Measurements from ENCODE around the gene SRRM3.
"Not testable (repeated sequence)": the region's sequence is repeated elsewhere in the genome, so short reads cannot be mapped to it uniquely, and the experiment has no call there.

SRRM3 gene

DNA sequence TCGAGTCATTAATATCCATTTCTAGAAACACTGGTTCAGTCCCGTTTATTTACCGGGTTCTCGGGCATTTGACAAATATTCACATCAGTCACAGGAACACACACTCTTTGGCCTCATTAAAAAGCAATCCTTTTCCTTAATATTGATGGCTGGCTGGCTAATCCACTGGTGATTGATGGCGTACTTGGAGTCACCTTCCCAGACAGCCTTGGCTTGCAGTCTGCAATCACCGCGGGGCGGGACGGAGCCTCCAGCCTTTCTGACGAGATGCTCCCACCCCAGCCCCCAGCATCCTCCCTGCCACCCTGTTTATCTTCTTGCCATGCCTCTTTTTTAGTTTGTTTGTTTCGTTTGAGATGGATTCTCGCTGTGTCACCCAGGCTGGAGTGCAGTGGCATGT, 36.6 kb downstream of the SRRM3 start:
- Mint-ChIP-seq H3K4me1 (peaks cover 7% of the 10 kb centered on the region), H3K4me3 (no peak overlapping the region), H3K27ac (ENCODE audit: low read depth) (no peak overlapping the region), H3K9me3 (no peaks in the 10 kb centered on the region), H3K36me3 (ENCODE audit: insufficient read depth) (peaks cover 2% of the 10 kb centered on the region), H3K27me3 (peaks cover 57% of the 10 kb centered on the region)
- DNase-seq (ENCODE audit: low spot score in 2 of 2) (no peak), ATAC-seq (replicated peaks; ENCODE audit: extremely low read depth, poor library complexity, severe bottlenecking) (no peak)

DNA sequence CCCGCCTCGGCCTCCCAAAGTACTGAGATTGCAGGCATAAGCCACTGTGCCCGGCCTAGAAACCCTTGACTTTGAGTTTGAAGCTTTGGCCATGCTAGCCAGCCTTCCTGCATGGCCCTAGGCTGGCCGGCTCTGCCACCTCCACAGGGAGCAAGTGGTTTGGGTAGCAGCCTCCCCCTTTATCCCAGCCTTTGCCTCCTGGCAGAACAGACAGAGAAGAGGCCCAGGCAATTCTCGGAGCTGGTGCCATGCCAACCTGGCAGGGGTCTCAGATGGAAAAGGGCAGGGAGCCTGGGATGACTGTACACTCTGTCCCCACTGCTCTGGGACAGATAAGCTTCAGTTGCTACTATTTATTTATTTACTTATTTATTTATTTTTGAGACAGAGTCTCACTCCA, 39.4 kb downstream of the SRRM3 start:
- Mint-ChIP-seq H3K27me3 (peaks cover 58% of the 10 kb centered on the region), H3K4me1 (no peaks in the 10 kb centered on the region), H3K9me3 (no peaks in the 10 kb centered on the region), H3K36me3 (ENCODE audit: insufficient read depth) (peaks cover 3% of the 10 kb centered on the region), H3K4me3 (no peak overlapping the region), H3K27ac (ENCODE audit: low read depth) (no peak overlapping the region)
- no peak for DNase-seq (ENCODE audit: low spot score in 2 of 2)
- ATAC-seq (replicated peaks; ENCODE audit: extremely low read depth, poor library complexity, severe bottlenecking) = no peak

DNA sequence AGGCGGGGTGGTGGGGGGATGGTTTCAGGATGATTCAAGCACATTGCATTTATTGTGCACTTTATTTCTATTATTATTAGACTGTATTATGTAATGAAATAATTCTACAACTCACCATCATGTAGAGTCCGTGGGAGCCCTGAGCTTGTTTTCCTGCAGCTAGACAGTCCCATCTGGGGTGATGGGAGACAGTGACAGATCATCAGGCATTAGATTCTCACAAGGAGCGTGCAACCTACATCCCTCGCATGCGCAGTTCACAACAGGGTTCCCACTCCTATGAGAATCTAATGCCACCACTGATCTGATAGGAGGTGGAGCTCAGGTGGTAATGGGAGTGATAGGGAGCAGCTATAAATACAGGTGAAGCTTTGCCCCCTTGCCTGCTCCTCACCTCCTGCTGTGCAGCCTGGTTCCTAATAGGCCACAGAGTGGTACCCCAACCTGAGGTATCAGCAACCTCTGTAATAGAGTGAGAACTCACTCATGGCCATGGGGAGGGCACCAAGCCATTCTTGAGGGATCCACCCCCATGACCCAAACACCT, 40.9 kb downstream of the SRRM3 start:
- not testable (repeated sequence) for ATAC-seq (replicated peaks; ENCODE audit: extremely low read depth, poor library complexity, severe bottlenecking); H3K4me1 Mint-ChIP-seq; DNase-seq (ENCODE audit: low spot score in 2 of 2); H3K9me3 Mint-ChIP-seq; H3K27ac Mint-ChIP-seq (ENCODE audit: low read depth); H3K36me3 Mint-ChIP-seq (ENCODE audit: insufficient read depth); H3K4me3 Mint-ChIP-seq
- peaks cover 46% of the 10 kb centered on the region for H3K27me3 Mint-ChIP-seq

DNA sequence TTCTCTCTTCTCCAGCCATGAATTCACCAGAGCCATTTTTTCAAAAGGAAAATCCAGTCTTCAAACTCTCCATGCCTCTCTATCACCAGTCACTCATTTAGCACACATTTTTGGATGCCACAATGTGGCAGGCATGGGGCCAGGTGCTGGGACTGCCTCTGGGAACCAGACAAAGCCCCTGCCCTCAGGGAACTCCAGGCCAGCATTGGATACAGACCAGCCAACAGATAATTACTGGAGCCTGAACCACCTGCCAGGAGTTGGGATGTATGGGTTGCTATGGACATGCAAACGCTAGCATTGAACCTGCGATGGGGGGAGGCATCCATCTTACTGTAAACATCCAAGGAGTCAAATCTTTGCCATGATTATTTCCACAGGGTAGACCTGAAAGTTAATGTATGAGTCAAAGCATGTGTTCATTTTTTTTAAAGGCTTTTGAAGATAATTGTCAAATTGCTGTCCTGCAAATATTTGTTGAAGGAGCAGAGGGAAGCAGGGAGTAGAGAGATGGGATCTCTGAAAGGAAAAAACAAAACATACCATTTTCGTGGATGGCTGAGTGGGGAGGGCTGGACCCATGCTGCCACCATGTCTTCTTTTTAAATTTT, 43.2 kb downstream of the SRRM3 start:
- H3K4me3 Mint-ChIP-seq = no peak overlapping the region
- H3K9me3 Mint-ChIP-seq = no peaks in the 10 kb centered on the region
- H3K4me1 Mint-ChIP-seq = no peaks in the 10 kb centered on the region
- no peak for ATAC-seq (replicated peaks; ENCODE audit: extremely low read depth, poor library complexity, severe bottlenecking)
- no peak overlapping the region for H3K27ac Mint-ChIP-seq (ENCODE audit: low read depth)
- H3K27me3 Mint-ChIP-seq = peaks cover 40% of the 10 kb centered on the region
- DNase-seq (ENCODE audit: low spot score in 2 of 2) = no peak
- peaks cover 1% of the 10 kb centered on the region for H3K36me3 Mint-ChIP-seq (ENCODE audit: insufficient read depth)

DNA sequence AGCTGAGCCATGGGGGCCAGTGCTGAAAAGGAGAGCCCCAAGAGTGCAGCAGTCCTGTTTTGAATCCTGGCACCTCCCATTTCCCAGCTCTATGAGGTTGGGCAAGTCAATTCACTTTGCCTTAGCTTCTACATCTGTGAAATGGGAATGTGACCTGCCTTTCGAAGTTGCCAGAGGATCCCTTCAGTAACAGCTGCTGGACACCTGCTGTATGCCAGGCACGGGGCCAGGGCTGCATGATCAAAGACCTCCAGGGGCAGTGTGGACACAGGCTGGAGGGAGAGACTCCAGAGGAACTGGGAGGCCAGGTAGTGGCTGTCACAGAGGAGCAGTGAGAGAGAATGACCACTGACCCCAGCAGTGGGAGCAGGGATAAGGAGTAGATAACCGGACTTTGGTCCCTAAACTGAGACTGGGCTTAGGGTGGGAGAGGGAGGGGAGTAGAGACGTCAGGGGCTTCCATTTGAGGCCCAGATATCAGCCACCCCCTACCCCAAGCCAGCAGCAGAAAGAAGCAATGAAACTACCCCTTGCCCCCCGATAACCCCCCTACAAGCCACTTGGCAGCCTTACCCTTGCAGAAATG, 45.2 kb downstream of the SRRM3 start:
- DNase-seq (ENCODE audit: low spot score in 2 of 2) (no peak), ATAC-seq (replicated peaks; ENCODE audit: extremely low read depth, poor library complexity, severe bottlenecking) (no peak)
- Mint-ChIP-seq H3K36me3 (ENCODE audit: insufficient read depth) (peaks cover 3% of the 10 kb centered on the region), H3K27me3 (peaks cover 35% of the 10 kb centered on the region), H3K4me1 (no peaks in the 10 kb centered on the region), H3K27ac (ENCODE audit: low read depth) (no peak overlapping the region), H3K9me3 (no peaks in the 10 kb centered on the region), H3K4me3 (no peak overlapping the region)

DNA sequence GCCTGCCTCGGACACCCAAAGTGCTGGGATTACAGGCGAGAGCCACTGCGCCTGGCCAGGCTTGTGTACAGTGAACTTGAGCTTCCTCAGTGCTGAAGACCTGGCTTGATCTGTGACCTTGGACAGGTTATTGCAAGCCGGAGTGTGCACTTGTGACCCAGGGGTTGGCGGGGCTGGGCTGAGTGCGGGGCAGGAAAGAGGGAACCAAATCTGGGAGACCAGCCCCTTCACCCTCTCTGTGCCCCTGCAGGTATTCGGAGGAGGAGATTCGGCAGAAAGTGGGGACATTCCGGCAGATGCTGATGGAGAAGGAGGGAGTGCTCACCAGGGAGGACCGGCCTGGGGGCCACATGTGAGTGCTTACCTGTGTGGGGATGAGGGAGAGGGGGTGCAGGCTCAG, 46.2 kb downstream of the SRRM3 start:
- Mint-ChIP-seq H3K27me3 (peaks cover 31% of the 10 kb centered on the region), H3K27ac (ENCODE audit: low read depth) (no peak overlapping the region), H3K4me1 (no peaks in the 10 kb centered on the region), H3K36me3 (ENCODE audit: insufficient read depth) (peaks cover 3% of the 10 kb centered on the region), H3K9me3 (no peaks in the 10 kb centered on the region), H3K4me3 (no peak overlapping the region)
- DNase-seq (ENCODE audit: low spot score in 2 of 2) (no peak), ATAC-seq (replicated peaks; ENCODE audit: extremely low read depth, poor library complexity, severe bottlenecking) (no peak)

DNA sequence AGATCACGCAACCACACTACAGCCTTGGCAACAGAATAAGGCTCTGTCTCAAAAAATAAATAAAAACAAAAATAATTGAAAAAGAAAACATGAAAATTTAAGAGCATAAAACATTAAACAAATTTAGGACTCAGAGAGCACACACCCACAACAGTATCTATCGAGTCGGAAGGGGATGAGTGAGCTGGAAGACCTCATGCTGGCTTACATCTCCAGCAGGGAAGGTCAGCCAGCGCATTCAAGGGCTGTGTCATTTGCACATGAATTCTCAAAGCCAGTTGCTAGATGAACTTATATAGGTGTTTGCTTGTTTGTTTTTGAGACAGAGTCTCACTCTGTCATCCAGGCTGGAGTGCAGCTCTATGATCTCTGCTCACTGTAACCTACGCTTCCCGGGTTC, 50.3 kb downstream of the SRRM3 start:
- DNase-seq (ENCODE audit: low spot score in 2 of 2) = no peak
- no peaks in the 10 kb centered on the region for H3K4me1 Mint-ChIP-seq

DNA sequence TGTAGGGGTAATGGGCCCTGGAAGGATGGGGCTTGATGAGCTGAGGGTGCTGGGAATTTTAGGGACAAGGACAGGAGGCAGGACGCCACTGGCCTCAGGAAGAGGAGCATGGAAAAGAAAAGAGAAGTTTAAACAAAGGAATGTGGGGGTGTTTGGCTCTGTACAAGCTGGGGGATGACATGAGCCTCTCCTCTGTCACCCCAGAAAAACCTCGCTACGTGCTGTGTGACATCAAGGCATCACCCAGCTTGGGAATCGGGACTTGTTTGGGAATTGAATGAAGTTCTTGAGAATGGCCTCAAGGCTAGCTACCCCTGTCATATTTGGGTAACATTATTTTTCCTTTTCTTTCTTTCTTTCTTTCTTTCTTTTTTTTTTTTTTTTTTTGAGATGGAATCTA, 53.1 kb downstream of the SRRM3 start:
- DNase-seq (ENCODE audit: low spot score in 2 of 2) = no peak
- H3K4me1 Mint-ChIP-seq = no peaks in the 10 kb centered on the region
- H3K36me3 Mint-ChIP-seq (ENCODE audit: insufficient read depth) = peaks cover 2% of the 10 kb centered on the region
- no peak overlapping the region for H3K27ac Mint-ChIP-seq (ENCODE audit: low read depth)
- peaks cover 47% of the 10 kb centered on the region for H3K27me3 Mint-ChIP-seq
- no peak overlapping the region for H3K4me3 Mint-ChIP-seq
- ATAC-seq (replicated peaks; ENCODE audit: extremely low read depth, poor library complexity, severe bottlenecking) = no peak
- no peaks in the 10 kb centered on the region for H3K9me3 Mint-ChIP-seq

More for the DNA sequence above, 50.3 kb downstream of the SRRM3 start:
- Mint-ChIP-seq H3K4me3 (no peak overlapping the region), H3K9me3 (no peaks in the 10 kb centered on the region), H3K27me3 (peaks cover 33% of the 10 kb centered on the region), H3K27ac (ENCODE audit: low read depth) (no peak overlapping the region), H3K36me3 (ENCODE audit: insufficient read depth) (peaks cover 2% of the 10 kb centered on the region)
- no peak for ATAC-seq (replicated peaks; ENCODE audit: extremely low read depth, poor library complexity, severe bottlenecking)

DNA sequence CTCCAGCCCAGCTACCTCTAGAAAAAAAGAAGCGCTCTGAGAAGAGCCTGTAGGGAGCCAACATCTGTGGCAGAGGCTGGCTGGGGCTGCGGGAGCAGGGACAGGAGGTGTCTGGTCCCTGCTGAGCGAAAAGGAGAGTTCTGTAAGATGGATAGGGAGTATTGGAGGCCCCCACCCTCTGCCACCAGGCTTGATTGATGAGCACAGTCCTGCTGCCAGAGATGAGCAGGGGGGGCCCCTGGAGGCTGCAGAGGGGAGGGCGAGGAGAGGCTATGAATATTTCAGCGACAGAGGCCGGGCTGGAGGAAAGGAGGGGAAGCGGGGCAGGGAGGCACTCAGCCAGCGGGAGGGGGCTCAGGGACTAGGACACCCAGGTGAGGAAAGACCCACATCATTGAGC, 56.3 kb downstream of the SRRM3 start:
- H3K9me3 Mint-ChIP-seq = no peaks in the 10 kb centered on the region
- peaks cover under 1% of the 10 kb centered on the region for H3K36me3 Mint-ChIP-seq (ENCODE audit: insufficient read depth)
- H3K4me1 Mint-ChIP-seq = no peaks in the 10 kb centered on the region
- no peak for ATAC-seq (replicated peaks; ENCODE audit: extremely low read depth, poor library complexity, severe bottlenecking)
- peaks cover 75% of the 10 kb centered on the region for H3K27me3 Mint-ChIP-seq
- H3K27ac Mint-ChIP-seq (ENCODE audit: low read depth) = no peak overlapping the region
- no peak for DNase-seq (ENCODE audit: low spot score in 2 of 2)
- H3K4me3 Mint-ChIP-seq = no peak overlapping the region

DNA sequence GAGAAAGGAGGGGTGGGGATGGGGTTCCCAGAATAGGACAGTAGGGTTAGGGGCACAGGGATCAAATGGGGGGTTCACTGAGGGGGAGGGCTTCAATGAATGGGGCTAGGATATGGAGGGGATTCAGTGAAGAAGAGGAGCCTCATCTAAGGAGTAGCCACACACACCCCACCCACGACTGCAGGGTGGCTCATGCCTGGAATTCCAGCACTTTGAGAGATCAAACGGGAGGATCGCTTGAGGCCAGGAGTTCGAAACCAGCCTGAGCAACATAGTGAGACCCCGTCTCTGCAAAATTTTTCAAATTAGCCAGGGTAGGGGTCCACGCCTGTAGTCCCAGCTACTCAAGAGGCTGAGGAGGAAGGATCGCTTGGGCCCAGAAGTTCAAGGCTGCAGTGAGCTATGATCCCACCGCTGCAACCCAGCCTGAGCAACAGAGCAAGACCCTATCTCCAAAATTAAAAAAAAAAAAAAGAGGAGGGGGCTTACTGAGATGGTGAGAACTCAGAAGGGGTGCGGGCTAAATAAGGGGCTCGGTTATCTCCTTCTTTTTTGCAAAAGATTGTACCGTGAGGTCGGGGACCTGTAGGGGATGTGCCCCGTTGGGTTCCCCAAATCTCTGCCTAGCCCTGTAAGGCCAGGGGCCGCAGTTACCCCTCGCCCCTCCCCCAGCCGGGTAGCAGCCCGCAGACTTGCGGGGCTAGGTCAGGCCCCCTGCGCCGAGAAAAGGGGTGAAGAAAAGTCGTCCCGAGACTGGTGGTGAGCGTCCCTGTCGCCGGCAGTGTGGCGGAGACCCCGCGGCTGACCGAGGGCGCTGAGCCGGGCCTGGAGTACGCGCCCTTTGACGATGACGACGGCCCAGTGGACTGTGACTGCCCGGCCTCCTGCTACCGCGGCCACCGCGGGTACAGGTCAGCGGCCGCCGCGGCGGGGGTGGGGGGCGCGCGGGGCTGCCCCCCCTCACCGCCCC, 57.7 kb downstream of the SRRM3 start:
- Mint-ChIP-seq H3K27ac (ENCODE audit: low read depth) (no peak overlapping the region), H3K27me3 (peaks cover 79% of the 10 kb centered on the region), H3K36me3 (ENCODE audit: insufficient read depth) (peaks cover 2% of the 10 kb centered on the region), H3K9me3 (no peaks in the 10 kb centered on the region), H3K4me1 (no peaks in the 10 kb centered on the region), H3K4me3 (peak overlapping the region; percentile 7)
- ATAC-seq (replicated peaks; ENCODE audit: extremely low read depth, poor library complexity, severe bottlenecking) = no peak
- DNase-seq (ENCODE audit: low spot score in 2 of 2) = no peak

DNA sequence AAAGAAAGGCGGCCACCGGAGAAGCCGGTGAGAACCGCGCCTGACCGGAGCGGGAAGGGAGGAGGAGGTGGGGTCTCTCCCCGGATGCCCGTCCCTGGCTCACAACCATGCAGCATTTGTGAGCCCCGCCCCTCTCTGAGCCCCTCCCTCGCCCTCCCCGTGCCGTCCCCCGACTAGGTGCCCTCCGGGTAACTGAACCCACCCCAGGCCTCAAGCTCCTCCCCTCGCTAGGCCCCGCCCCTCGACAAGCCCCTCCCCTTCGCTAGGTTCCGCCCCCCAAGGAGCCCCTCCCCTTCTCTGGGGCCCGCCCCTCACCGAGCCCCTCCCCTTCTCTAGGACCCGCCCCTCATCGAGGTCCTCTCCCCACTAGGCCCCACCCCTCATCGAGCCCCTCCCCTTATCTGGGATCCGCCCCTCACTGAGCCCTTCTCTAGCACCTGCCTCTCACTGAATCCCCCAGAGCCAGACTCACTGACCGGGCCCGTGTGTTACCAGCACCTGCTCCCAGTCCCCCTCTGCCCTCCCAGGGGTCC, 58.5 kb downstream of the SRRM3 start:
- no peak for DNase-seq (ENCODE audit: low spot score in 2 of 2)
- peaks cover 2% of the 10 kb centered on the region for H3K36me3 Mint-ChIP-seq (ENCODE audit: insufficient read depth)
- H3K4me1 Mint-ChIP-seq = no peaks in the 10 kb centered on the region
- H3K27ac Mint-ChIP-seq (ENCODE audit: low read depth) = peak overlapping the region; percentile 44
- peaks cover 72% of the 10 kb centered on the region for H3K27me3 Mint-ChIP-seq
- H3K4me3 Mint-ChIP-seq = peak overlapping the region; percentile 50
- ATAC-seq (replicated peaks; ENCODE audit: extremely low read depth, poor library complexity, severe bottlenecking) = peak; percentile 42
- H3K9me3 Mint-ChIP-seq = no peaks in the 10 kb centered on the region

DNA sequence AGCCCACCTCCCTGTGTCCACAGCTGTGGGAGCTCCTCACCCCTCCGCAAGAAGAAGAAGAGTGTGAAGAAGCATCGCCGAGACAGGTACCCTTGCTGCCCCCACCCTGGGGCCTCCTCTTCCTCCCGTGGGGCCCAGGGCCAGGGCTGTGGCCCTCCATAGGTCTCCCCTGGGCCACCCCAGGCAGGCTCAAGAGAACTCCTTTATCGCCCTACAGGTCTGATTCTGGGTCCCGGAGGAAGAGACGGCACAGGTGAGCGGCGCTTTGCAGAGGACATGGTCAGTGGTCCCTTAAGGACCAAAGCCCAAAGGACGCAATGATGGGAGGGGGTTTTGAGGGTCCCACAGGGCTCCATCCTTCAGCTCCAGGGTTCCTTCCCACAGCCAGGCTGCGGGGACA, 59.6 kb downstream of the SRRM3 start:
- Mint-ChIP-seq H3K4me3 (no peak overlapping the region), H3K27me3 (peaks cover 63% of the 10 kb centered on the region)
- no peak for ATAC-seq (replicated peaks; ENCODE audit: extremely low read depth, poor library complexity, severe bottlenecking)

More for the DNA sequence above, 59.6 kb downstream of the SRRM3 start:
- no peak overlapping the region for H3K27ac Mint-ChIP-seq (ENCODE audit: low read depth)
- peaks cover 2% of the 10 kb centered on the region for H3K36me3 Mint-ChIP-seq (ENCODE audit: insufficient read depth)
- DNase-seq (ENCODE audit: low spot score in 2 of 2) = no peak
- no peaks in the 10 kb centered on the region for H3K4me1 Mint-ChIP-seq
- H3K9me3 Mint-ChIP-seq = no peaks in the 10 kb centered on the region
